Skin epidermis (tissue), 12 donors: ENCODE measurements around the gene PRKCSH.
"Not testable (repeated sequence)": the region's sequence is repeated elsewhere in the genome, so short reads cannot be mapped to it uniquely, and the experiment has no call there.

Source experiments
- H3K27ac ChIP-seq, 21 experiments: fragments of 200-600 bp; sonication (generic) in 11 of 21; one replicate each; pipeline ENCODE4 v1.5.0; 2020; ENCODE audit warnings: mild to moderate bottlenecking in 3 of 21, inconsistent platforms in 2 of 21, moderate library complexity in 2 of 21
- H3K4me3 ChIP-seq, 7 experiments: fragments of 200-600 bp; sonication (generic) in 2 of 7; one replicate each; pipeline ENCODE4 v1.5.0; 2020; ENCODE audit warnings: inconsistent platforms in 2 of 7, mild to moderate bottlenecking in 2 of 7, moderate library complexity in 1 of 7

PRKCSH gene

DNA sequence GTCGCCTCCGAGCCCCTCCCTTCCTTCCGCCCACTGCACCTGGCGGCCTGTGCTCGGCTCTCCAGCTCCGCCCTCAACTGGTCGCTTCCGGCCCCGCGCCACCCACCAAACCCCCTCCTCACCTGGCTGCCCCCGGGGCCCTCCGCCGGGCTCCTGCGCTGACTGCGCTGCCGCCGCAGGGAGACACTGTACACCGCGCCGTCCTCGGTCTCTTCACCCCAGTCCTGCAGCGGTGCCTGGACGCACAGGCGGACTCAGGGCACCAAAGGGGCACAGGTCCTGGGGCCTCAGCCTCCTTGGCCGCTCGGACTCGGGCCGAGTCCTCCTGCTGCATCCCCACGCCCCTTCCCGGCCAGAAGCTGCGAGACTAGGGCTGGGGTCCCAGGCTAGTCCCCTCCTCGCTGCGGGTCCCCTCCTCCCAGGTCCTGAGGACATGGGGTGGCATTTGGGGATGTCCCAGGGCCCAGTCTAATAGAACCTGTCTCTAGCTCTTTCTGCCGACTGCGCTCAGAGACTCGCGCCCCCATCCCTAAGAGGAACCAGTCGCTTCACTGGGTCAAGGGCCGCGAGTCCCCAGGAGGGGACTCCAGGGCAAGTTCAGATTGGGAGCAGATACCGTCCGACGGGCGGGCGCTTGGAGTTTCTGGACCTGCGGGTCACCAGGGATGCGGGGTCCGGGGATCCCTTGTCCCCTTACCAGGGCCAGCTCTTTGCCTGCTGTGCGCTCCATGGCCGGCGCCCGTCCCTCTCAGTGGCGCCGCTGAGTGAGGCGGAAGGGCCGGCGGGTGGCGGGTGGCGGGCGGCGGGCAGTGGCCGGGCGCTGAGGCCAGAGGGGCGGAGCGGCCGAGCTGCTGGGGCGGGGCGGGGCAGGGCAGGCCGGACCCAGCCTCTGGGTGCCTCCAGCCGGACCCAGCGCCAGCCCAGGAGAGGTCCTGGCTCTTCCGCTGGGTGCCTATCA lies 16.6 kb upstream of the PRKCSH start, which contains the start of gene RGL3:
Gene RGL3, minus strand, starts transcription at position 766 of the 958 bp plus-strand sequence. Its CDS starts 36 bp downstream, at position 730.
- Histone ChIP-seq H3K27ac (peak within 1 kb of the TSS in 1 of 21 experiments; percentile 49), H3K4me3 (peak within 1 kb of the TSS in 6 of 7 experiments; percentile 3 to 30 (median 20))

DNA sequence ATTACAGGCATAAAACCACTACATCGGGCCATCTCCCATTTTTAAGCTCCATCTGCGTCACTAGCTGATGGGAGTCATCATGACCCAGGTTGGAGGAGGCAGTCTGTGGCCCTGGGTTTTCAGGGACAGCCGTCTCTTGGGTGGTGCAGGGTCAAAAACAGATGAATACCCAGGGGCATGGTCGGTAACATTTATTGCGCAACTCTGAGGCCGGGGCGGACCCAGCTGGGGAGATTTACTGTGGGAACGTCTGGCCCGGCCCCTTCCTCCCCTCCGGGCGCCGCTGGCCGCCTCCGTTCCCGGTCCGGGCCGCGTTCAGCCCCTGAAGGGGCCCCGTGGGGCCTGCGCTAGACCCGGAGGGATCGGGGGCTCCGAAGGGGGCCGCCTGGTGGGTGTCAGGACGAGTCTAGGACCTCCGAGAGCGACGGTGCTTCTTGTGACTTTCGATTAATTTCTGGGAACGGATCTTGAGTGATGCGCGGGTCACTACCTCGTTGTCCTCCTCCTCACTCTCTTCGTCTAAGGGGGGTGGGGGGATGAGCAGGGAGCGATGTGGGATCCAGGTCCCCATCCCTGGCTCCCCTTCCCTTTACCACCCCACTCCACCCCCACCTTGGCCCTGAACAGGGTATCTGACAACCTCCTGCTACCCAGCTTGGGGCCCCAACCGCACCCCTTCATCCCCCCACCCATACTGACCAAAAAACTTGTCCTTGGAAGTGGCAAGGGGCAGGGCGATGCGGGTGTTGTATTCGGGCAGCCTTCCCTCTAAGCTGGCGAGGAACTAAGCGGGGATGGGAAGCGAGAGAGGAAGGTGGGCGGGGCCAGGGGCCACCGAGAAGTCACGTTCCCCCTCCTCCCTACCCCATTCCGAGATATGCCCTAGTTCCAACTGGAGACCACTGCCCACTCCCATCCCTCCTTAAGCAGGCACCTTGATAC lies 14.7 kb upstream of the PRKCSH start:
- Histone ChIP-seq H3K27ac (peak overlapping the region in 1 of 21 experiments; percentile 35), H3K4me3 (peak overlapping the region in 3 of 7 experiments; percentile 17 to 26 (median 26))

DNA sequence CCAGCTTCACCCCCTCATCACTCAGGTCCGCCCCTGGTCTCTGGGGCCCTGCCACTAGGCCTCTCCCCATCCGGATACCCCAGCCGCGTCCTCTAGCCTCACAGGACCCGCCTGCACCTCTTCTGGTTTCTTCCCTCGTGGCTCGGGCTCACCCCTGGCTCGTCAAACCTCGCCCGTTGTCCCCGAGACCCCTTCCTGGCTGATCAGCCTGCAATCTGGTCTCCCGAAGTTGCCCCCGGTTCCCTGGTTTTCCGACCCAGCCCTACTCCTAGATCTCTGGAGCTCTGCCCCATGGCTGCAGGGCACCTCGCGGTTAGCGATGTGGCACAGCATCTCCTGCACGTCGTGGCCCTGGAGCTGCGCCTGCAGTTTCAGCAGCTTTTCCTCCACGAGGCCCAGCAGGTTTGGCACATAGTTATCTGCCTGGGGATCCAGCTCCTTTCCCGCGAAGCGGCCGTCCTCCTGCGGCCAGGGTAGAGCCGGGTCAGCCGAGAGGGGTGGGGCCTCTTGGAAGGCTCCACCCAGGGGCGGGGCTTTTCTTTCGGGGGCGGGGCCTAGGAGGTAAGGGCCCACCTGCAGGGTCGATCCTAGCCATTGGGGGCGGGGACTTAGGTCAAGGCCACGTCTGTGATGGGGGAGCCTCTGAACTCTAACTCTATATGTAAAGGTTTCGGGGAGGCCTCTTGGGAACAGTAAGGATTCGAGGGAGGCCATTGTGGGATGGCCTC lies 13.9 kb upstream of the PRKCSH start:
- Histone ChIP-seq H3K4me3 (peak overlapping the region in 3 of 7 experiments; percentile 17 to 26 (median 26)), H3K27ac (peak overlapping the region in 3 of 21 experiments; percentile 19 to 57 (median 28))

DNA sequence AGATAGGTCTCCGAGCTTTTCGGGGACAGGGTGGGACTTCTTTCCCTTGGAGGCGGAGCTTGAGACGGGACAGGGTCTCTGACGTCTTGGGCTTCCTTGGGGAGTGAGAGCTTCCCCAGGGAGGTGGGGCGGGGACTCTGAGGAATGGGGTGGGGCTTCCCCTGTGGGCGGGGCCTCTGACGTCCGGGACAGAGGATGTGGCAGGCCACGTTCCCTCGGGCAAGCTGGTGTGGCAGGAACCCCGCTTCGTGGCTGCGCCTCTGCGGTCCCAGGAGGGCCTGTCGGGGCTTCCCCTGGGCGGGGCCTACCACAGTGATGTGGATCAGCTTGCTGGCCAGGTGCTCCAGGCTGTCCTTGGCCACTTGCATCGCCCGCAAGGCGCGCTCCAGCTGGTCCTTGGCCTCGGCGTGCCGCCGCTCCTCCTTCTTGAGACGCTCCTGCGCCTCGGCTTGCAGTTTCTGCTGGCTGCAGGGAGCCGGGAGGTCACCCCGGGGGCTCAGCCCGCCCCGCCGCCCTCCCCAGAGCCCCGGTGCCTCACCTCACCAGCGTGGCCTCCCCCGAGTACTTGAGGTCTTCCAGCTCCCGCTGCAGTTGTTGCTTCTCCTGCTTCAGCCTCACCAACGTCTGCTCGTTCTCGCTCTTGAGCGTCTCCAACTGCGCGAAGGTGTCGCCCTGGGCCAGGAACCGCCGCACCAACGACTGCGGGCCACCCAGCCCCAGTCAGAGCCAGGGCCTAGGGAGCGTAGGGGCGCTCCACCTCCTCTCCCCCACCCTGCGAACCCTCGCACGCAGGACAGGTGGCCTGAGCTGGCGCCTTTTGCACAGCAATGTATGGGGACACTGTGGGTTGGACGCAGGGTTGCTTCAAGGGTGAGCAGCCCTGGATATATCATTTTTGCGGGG lies 13.0 kb upstream of the PRKCSH start:
- peak overlapping the region; percentile 5 to 26 (median 17) for H3K4me3 ChIP-seq
- H3K27ac ChIP-seq, result peak overlapping the region in 3 of 21 experiments; percentile 47 to 57 (median 57)

DNA sequence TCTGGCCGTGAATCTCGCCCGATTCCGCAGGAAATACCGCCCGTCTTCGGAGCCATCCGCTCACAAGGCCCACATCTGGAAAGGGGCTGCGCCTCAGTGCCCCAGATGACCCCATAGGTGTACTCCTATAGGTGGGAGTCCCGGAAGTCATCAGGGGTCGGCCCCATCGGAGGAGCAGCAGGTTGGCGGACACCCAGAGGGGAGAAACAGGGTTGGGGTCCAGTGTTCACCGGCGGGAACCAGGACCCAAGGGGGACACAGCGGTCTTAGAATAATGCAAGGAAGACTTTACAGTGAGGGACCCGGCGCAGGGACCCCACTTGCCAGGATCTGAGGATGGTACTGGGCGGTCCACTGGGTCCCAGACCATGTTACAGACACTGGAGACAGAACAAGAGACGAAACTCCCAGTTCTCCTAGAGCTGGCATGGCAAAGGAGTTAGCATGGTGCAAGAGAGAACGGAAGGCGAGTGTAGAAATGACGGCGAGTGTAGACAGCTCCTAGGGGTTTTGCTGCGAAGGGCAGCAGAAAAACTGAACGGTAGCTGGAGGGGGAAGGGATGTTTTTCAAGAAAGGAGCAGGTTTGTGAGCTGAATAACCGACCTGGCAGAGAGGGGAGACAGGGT lies 12.2 kb upstream of the PRKCSH start:
- H3K27ac ChIP-seq, result peak overlapping the region in 2 of 21 experiments; percentile 57
- H3K4me3 ChIP-seq, result no peak overlapping the region

DNA sequence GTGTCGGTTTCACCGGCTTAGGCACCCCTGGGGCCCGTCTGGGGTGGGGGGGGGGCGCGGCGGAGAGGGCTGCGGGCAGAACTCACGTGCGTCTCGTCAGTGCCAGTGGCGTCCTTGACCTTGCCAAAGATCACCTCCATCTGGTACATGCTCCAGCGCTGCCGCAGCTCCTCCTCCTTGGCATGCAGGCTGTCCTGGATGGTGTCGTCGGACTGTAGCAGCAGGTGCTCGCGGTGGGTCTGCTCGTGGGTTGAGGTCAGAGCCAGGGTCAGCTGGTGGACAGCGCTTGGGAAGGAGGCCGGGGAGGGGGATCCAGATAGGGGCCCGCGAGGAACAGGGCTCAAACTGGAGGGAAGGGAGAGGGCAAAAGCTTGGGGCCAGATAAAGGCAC lies 11.6 kb upstream of the PRKCSH start:
- Histone ChIP-seq H3K27ac (peak overlapping the region in 1 of 21 experiments; percentile 57), H3K4me3 (no peak overlapping the region)

DNA sequence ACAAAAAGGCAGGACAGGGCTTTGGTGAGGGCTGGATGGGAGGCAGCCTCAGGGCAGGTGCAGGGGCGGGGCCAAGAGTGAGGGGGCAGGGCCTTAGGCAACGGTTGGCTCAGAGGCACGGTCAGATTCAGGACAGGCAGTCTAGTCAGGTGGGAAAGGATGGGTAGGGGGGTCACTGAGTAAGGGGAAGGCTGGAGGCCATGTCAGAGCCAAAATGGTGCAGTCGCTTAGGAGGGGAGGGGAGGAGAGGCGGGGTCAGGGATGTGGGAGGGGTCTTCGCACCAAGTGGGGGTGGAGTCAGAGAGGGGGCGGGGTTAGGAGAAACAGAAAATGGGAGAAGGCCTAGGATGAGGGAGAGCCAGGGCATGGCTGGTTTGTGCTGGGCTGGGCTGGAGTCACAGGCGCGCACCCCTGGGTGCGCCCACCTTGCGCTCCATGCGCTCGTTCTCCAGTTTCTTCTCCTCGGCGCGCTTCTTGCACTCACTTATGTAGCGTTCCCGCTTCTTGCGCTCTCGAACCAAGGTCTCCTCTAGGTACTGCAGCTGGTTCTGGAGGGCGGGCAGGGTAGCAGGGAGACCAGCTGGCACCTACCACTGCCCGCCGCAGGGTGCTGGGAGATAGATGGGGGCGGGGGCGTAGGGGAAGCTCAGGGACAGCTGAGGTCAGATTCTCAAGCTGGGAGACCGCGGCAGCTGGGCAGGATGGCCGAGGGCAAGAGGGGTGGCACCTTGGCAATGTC lies 9.5 kb upstream of the PRKCSH start:
- Histone ChIP-seq H3K27ac (no peak overlapping the region), H3K4me3 (no peak overlapping the region)

DNA sequence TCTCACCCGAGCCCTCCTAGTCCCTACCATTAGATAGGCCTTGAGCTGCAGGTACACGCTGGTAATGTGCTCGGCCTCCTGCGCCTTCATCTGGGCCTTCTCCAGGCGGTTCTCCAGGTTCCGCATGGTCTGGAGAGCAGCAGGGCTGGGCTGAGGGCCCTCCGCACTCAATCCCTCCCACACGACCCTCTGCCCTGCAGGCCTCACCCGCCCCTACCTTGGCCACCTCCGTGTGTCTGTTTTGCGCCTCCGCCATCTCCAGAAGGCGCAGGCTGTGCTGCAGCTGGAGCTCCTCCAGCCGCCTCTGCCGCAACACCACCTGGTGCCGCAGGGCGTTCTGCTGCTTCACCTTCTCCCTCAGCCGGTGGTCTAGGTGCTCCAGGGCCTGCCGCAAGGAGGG lies 8.8 kb upstream of the PRKCSH start:
- no peak overlapping the region for H3K4me3 ChIP-seq

DNA sequence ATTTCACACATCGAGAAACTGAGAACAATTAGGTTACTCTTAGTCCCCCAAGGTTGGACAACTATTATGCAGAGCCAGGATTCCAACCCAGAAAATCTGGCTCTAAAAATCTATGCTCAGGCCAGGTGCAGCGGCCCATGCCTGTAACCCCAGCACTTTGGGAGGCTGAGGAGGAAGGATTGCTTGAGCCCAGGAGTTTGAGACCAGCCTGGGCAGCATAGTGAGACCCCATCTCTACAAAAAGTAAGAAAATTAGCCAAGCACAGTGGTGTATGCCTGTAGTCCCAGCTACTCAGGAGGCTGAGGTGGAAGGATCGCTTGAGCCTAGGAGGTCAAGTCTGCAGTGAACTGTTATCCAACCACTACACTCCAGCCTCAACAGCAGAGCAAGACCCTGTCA lies 1.9 kb upstream of the PRKCSH start:
- H3K4me3 ChIP-seq, H3K27ac ChIP-seq: not testable (repeated sequence)

More for the DNA sequence above, 8.8 kb upstream of the PRKCSH start:
- H3K27ac ChIP-seq, result no peak overlapping the region

DNA sequence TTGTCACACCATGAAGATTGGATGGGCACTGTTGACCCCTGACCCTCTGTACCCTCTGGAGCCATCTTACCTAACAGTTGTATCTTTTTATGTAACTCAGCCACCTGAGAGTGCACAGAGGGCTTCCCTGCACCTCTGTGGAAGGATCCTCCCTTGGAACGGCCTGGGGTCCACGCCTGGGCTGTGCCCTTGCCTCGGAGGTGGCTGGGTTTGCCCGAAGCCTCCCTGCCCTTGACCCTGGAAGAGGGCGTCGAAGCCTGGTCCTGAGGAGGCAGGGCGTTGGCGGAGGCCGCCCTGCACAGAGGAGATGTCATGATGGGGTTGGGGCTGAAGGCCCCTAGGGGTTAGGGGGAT lies 755 bp upstream of the PRKCSH start:
- Histone ChIP-seq H3K4me3 (peak overlapping the region; percentile 43 to 87 (median 68)), H3K27ac (peak overlapping the region in 19 of 21 experiments; percentile 6 to 86 (median 69))

DNA sequence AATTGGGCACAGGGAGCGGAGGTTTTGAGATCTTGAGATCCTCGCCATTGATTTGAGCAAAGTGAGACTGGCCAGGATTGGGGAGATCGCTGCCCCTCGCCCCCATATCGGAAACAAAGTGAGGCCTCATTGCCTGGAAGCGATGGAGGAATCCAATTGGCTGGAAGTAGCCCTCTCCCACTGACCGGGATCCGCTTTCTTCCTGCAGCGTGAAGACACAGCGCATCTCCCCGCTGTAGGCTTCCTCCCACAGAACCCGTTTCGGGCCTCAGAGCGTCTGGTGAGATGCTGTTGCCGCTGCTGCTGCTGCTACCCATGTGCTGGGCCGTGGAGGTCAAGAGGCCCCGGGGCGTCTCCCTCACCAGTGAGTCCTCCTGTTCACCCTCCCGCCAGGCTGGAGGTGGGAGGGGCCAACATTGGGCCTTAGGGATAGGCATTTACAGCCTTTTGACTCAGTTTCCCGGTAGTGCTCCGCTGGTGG lies 438 bp downstream of the PRKCSH start:
- Histone ChIP-seq H3K27ac (peak overlapping the region in 20 of 21 experiments; percentile 14 to 91 (median 79)), H3K4me3 (peak overlapping the region; percentile 43 to 87 (median 68))

DNA sequence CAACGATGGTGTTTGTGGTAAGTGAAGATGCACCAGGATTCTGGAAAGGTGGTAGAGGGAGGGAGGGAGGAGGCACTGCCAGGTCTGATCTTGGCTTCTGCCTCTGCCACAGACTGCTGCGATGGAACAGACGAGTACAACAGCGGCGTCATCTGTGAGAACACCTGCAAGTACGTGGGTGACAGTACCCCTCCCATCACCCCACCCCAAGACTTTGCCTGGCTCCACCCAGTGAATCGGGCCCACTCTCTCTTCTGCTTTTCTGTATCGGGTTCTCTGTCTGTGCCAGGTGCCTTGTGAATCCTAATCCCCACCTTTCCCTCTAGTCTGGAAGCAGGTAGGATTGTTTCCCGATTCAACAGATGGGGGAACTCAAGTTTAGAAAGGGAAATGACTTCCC lies 2.5 kb downstream of the PRKCSH start:
- H3K27ac ChIP-seq, result peak overlapping the region in 2 of 21 experiments; percentile 1 to 60
- H3K4me3 ChIP-seq, result no peak overlapping the region

DNA sequence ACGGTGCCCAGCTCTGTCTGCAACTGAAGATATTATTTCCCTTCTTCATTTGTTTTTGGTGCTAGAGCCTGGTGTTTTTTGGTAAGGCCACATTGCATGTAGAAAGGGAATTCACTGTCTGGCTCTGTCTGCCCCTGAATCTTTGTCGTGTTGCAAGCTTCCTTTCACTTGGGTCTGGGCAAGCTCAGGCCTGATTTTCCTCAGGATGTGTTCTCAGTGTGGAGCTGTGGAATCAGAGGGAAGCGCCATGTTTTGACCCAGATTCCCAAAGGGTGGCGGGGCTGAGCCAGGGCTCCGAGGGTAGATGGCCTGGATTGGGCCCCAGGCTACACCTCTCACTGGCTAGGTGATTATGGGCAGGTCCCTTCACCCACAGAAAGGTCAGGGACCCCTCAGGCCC lies 8.6 kb downstream of the PRKCSH start:
- H3K27ac ChIP-seq, result peak overlapping the region in 11 of 21 experiments; percentile 2 to 65 (median 51)

DNA sequence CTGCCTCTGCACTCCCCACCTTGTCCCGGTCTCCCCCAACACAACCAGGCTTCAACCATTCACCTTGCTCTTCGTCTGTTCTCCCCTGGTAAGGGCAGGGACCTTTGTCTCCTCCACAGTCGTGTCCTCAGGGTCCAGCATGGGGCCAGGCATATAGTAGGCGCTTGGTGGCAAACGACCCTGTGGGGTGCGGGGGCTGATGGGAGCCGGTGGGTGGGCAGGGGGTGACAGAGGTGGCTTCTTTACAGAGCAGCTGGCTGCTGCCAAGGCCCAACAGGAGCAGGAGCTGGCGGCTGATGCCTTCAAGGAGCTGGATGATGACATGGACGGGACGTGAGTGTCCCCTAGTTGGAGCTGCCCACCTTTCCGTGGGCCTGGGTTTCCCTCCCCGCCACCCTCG lies 9.7 kb downstream of the PRKCSH start:
- Histone ChIP-seq H3K27ac (peak overlapping the region in 1 of 21 experiments; percentile 31), H3K4me3 (no peak overlapping the region)

More for the DNA sequence above, 8.6 kb downstream of the PRKCSH start:
- H3K4me3 ChIP-seq, result no peak overlapping the region

DNA sequence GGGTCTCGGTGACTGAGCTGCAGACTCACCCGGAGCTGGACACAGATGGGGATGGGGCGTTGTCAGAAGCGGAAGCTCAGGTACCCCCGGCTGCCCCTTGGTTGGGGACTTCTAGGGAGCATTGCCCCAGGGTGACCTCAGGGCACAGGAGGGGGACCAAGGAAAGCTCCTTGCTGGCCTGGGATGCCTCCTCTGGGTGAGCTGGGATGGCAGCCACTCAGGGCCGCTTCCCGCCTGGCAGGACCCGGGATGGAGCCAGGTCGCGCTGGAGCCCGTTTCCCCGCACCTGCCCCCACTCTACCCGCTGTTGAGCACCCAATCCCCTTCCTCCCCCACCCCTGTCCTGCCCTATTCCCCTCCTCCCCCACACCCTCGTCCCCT lies 10.8 kb downstream of the PRKCSH start:
- H3K4me3 ChIP-seq, result no peak overlapping the region
- no peak overlapping the region for H3K27ac ChIP-seq

DNA sequence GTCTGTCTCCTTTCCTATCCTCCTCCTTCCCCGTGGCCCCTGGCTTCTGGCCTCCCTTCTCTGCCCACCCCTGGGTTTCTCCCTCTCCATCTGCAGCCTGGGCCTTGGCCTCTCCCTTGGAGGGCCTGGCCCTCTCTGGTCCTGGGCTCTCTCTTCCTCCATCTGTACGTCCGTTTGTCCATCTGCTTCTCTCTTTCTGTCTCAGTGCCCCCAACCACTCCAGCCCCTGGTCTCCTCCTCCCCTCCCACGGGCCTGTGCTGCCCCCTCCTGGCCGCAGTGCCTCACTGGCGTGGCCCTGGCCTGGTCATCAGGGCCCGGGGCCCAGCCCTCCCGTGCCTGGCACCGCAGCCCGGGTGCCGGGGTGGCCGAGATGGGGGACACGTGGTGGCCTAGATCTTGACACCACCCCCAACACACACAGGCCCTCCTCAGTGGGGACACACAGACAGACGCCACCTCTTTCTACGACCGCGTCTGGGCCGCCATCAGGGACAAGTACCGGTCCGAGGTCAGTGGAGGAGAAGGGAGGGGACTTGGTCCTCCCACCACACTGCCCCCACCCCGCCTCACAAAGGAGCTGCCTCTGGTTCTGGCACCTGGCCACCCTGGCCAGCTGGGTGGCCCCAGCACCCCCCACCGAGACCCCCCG lies 11.3 kb downstream of the PRKCSH start:
- peak overlapping the region in 2 of 21 experiments; percentile 2 to 29 for H3K27ac ChIP-seq
- no peak overlapping the region for H3K4me3 ChIP-seq
